Effector CD4-positive, alpha-beta T cell (primary cell): ENCODE measurements around the gene HNRNPA2B1.
A peak's percentile ranks its signal among the peaks of the same experiment; 100 is the strongest.

Experiments used
- DNase-seq: peaks from one replicate; pipeline ENCODE4 v3.0.0-alpha.2; 2020
- total RNA-seq: gene quantifications from one replicate; lab custom pipeline; 2026; lab: John Stamatoyannopoulos, UW

HNRNPA2B1 gene
- 1,234 reads per million, percentile 99 among the genes with 10 or more reads in this experiment for total RNA-seq

DNA sequence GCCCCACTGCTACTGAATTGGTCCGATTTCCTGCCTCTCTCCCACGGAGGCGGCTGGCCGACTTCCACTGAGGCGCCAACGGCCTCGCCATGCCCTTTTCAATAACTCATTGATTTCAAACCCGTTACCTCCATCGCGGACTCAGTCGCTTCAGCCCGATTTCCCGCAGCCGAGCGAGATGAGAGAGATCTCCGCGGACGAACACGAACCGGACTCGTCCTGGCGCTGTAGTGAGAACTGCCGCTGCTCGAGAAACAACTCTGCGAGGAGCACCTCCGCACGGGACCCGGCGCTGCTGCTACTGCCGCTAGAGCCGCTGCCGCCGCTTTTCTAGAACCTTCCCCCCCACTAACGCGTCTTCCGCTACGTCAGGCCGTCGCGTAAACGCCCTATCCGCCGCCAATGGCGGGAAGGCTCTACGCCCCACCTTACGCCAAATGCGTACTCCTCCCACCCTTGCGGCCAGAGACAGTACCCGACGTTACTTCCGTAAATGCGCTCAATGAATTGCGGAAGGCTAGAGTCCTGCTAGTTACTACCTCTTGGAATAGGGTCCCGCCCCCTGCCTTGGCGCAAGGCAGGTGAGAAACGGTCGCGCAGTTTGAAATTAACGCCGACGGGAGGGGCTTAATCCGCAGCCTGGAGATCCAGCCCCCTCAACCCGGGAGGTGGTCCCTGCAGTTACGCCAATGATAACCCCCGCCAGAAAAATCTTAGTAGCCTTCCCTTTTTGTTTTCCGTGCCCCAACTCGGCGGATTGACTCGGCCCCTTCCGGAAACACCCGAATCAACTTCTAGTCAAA, at the start of gene HNRNPA2B1:
HNRNPA2B1 (minus strand) TSS at position 303 of the 803 bp plus-strand sequence; CDS start at position 134, 169 bp downstream.
- DNase-seq: peak; percentile 95

- DNase-seq: no peak
Measured at GRCh38 chr7:26250239-26250638, 49.7 kb upstream of the HNRNPA2B1 start.

GRCh38 chr7:26245150-26245549, 44.6 kb upstream of the HNRNPA2B1 start:
- DNase-seq: no peak

DNA sequence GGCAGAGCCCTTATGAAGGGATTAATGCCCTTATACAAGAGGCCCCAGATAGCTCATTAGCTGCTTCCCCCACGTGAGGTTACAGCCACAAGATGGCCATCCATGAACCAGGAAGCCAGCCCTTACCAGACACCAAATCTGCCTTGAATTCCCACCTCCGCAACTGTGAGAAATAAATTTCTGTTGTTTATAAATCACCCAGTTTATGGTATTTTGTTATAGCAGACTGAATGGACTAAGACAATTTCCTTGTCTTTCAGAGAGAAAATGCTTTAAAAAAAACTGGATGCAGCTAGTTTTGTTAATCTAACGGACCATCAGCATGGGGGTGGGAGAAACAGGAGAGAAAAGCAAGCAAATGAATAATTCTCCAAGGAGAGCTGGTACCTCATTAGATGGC, 37.5 kb upstream of the HNRNPA2B1 start:
- DNase-seq: no peak

DNA sequence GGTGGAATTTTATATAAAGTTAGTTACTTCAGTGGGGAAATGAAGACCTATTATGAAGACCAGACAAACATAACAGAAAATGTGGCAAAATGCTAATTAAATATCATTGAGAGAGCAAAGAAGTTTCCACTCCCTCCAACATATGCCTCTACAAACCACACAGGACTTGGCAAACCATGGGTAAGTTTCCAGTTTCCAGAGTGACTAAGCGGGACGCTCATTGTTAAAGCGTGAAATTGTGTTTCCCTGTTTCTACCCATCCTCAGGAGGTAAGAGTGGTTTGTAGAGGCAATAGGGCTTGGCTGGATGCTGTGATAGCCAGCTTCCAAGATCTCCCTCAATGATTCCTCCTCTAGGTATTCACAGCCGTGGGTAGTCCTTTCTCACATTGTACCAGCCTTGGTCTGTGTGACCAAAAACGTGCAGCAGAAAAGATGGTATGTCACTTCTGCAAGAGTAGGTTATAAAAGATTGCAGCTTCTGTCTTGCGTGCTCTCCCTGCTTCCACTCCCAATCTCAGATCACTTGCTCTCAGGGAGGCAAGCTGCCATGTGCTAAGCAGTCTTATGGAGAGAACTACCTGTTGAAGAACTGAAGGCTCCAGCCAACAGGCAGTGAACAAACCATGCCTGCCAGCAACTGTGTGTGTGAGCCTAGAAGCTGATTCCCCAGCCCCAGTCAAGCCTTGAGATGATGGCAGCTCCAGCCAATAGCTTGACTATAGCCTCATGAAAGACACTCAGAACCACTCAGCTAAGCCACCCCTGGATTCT, 36.7 kb upstream of the HNRNPA2B1 start:
- no peak for DNase-seq

DNA sequence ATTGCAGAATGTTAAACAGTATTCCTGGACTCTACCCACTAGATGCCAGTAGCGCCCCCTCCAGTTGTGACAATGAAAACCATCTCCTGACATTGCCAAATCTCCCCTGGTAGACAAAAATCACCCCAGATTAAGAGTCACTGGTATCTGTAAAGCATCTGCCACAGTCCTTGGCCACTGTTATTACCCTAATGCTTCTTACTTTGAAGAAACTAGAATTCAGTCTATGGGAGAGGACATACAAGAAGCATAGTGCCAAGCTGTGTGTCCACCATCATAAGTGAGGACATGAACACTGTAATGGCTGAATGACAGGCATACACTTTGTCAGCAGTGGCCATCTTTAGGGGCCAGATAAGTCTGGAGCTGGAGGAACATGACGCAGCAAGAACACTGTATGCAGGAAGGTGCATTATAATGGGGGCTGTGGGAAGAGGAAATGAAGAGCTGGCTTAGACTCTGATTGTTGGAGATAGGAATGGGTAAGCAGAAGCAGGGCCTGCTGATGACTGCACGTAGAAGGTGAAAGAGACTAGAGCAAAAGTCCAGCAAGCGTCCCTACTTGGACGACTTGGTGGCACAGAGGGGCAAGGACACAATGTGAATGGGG, 33.5 kb upstream of the HNRNPA2B1 start:
- no peak for DNase-seq

DNA sequence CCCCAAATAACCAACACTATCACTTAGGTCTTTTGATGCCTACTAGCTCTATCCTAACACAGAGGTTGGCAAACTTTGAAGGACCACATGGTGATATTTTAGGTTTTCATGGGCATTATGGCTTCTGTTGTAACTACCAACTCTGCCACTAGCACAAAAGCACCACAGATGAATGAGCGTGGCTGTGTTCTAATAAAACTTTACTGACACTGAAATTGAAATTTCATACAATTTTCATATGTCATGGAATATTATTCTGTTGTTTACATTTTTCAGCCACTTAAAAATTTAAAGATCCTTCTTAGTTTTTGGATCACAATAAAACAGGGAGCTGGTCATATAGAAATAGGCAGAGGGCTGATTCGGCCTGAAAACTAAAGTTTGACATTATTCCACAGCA, 27.4 kb upstream of the HNRNPA2B1 start:
- no peak for DNase-seq

DNA sequence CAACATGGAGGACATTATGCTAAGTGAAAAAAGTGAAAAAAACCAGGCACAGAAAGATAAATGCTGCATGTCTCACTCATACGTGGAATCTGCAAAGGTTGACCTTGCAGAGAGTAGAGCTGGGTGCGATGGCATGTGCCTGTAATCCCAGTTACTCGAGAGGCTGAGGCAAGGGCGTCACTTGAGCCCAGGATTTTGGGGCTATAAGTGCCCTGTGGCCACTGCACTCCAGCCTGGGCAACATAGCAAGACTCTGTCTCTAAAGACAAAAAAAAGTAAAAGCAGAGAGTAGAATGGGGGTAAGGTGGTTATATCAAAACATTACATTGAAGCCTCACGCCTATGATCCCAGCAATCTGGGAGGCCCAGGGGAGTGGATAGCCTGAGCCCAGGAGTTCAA, 23.8 kb upstream of the HNRNPA2B1 start:
- no peak for DNase-seq

- DNase-seq: no peak
Measured at GRCh38 chr7:26216049-26216448, 15.5 kb upstream of the HNRNPA2B1 start.

DNA sequence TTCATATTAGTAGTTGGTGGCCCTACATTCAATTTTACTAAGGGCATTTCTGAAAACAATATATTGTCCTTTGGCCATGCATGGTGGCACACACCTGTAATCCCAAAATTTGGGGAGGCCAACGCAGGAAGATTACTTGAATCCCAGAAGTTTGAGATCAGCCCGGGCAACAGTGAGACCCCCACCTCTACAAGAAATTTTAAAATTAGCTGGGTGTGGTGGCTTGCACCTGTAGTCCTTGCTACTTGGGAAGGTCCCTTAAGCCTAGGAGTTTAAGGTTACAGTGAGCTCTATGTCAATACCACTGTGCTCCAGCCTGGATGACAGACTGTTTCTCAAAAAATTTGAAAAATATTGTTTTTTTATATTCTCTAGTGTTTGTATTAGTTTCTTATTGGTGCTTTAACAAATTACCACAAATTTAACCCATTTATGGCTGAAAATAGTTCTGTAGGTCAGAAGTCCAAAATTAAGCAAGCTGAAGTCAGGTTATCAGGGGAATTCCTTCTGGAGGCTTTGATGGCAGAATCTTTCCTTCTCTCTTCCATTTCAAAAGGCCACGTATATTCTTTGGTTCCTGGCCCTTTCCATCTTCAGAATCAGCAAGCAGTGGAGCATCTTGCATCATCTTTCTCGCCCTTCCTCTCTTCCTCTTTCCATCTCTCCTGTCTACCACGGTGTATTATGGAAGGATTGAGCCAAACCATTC, 13.4 kb upstream of the HNRNPA2B1 start:
- DNase-seq: no peak

DNA sequence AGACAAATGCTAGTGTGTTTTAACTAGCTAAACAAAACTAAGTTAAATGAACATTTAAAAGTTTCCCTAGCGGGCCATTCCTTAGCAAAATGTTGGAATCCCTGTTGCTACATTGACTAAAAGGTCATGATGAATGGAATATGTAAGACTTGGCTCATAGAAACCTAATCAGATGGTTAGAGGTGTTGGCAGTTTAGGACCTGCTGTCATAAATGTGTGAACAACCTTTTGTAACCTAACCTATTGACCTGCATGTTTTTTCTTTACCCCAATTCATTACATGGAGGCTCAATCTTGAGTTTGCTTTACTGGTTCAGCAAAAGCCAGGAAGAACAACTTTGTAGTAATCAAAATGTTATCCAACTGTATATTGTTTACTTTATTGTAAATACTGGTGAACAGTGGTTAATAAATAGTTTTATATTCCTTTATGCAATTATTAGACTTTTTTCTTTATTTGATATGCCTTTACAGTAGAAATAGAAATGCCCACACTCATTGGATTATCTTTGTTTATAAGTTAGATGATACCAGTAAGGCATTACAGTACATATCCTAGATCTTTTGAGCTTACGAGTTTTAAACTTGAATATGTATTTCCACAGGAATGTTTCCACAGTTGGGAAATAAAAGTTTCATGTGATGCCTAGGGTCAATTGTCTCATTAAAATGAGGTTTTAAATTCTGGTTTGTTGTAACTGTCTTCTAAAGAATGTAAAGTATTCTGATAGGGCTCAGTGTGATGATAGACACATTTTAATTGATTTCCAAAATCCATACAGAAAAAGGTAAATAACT, 12.6 kb upstream of the HNRNPA2B1 start:
- DNase-seq: no peak

- DNase-seq: no peak
Measured at GRCh38 chr7:26208040-26208439, 7.5 kb upstream of the HNRNPA2B1 start.

DNA sequence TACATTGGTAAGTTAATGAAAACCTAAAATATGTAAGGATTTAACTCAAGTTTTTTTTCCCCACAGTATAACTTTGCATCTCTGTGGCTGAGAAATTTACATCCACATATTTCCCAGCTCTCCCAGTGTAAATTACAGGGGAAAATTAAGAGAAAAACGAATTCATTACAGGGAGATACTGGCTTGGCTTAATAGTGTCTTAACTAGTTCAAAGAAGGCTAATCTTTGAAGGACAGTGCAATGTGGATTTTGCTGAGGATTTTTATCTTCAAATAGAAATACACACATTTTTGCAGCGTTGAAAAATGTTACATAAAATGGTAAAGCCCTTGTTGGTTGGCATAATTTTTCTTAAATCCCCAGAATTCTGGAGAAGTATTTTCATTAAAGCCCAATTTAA, 2.5 kb upstream of the HNRNPA2B1 start:
- no peak for DNase-seq

GRCh38 chr7:26202019-26202990, 1.8 kb upstream of the HNRNPA2B1 start:
- DNase-seq: peak; percentile 48

DNA sequence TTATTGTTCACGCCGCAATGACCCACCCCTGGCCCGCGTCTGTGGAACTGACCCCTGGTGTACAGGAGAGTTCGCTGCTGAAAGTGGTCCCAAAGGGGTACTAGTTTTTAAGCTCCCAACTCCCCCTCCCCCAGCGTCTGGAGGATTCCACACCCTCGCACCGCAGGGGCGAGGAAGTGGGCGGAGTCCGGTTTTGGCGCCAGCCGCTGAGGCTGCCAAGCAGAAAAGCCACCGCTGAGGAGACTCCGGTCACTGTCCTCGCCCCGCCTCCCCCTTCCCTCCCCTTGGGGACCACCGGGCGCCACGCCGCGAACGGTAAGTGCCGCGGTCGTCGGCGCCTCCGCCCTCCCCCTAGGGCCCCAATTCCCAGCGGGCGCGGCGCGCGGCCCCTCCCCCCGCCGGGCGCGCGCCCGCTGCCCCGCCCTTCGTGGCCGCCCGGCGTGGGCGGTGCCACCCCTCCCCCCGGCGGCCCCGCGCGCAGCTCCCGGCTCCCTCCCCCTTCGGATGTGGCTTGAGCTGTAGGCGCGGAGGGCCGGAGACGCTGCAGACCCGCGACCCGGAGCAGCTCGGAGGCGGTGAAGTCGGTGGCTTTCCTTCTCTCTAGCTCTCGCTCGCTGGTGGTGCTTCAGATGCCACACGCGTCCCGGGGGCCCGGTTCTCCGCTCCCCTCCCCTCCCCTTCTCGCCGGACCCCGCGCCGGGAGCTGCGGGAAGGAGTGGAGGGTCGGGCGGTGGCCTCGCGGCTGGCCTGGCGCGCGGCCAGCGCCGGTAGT, 887 bp upstream of the HNRNPA2B1 start, which contains the start of gene CBX3:
CBX3 (plus strand) TSS at position 499 of the 772 bp plus-strand sequence. CDS start 1,254 bp downstream, outside the sequence.
- peak; percentile 79 for DNase-seq

GRCh38 chr7:26200038-26200443, 505 bp downstream of the HNRNPA2B1 start:
- DNase-seq: peak; percentile 70

DNA sequence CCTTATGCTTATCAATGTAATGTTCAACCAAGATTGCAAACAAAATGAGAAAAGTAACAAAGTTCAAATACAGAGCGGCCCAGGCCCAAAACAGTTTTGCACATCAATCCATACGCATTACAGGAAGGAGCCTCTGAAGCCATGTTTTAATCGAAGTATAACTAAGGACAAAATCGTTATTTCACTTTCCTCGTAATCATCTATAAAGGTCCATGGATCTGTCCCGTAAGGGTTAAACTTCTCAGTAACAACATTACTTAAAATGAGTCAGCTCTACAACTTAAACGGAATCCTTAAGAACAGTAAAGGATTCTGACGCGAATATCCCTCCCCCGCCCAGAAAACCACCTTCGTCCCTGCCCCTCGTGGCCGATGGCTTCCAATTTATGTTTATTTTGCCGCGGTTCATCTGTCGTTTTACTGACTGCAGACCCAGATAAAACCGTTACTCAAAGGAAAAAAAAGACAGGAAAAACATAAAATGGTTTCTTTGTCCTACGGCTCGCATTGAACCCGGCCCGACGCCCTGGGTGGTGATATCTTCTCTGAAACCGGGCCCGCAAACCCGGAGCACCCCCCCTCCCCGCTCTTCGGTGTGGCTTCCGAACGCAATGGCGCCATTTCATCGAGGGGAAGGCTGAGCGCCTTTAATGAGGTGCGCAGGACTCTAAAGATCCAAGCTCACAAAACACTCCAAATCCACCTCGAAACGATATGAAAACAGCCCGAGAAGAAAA, 1.1 kb downstream of the HNRNPA2B1 start:
- peak; percentile 58 for DNase-seq

DNA sequence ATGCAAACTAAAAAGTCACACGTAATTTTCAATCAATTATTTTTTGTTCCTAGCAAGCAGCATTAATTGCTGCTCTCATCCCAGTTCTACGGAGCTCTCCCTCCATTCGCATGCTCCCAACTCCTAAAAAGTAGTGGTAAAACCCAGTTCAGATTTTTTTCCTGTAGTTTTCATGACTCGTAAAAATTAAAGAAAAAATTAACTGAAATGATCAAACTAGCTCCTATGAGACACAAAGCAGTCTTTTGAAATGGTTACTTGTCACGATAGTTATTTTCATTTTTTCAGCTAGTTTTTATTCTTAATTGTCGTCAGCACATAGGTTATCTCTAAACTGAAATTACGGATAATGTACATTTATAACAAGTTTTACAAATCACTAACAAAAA, 1.8 kb downstream of the HNRNPA2B1 start:
- DNase-seq: no peak
